ENCODE data around the gene REEP5.

GRCh38 chr5:112866739-112867138 lies 55.3 kb downstream of the REEP5 start:
- TF ChIP-seq, protein P1, sequence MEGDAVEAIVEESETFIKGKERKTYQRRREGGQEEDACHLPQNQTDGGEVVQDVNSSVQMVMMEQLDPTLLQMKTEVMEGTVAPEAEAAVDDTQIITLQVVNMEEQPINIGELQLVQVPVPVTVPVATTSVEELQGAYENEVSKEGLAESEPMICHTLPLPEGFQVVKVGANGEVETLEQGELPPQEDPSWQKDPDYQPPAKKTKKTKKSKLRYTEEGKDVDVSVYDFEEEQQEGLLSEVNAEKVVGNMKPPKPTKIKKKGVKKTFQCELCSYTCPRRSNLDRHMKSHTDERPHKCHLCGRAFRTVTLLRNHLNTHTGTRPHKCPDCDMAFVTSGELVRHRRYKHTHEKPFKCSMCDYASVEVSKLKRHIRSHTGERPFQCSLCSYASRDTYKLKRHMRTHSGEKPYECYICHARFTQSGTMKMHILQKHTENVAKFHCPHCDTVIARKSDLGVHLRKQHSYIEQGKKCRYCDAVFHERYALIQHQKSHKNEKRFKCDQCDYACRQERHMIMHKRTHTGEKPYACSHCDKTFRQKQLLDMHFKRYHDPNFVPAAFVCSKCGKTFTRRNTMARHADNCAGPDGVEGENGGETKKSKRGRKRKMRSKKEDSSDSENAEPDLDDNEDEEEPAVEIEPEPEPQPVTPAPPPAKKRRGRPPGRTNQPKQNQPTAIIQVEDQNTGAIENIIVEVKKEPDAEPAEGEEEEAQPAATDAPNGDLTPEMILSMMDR (conservative IDR thresholded peaks at IDR 0.05 in 1 of 2, IDR thresholded peaks at IDR 0.05 in 1 of 2; ENCODE audit: extremely low read depth in 1 of 2, insufficient read depth in 1 of 2, low read depth in 1 of 2, low read length in 2 of 2): no peak
- no peak for TF ChIP-seq EZH2 (IDR thresholded peaks at IDR 0.05; ENCODE audit: borderline replicate concordance, low read length)

All from mammary epithelial cell (primary cell).